HPDE6-E6E7 (cell line): ENCODE measurements around the gene ULK1.
A peak's percentile ranks its signal among the peaks of the same experiment; 100 is the strongest.
"Not testable (repeated sequence)": the region's sequence is repeated elsewhere in the genome, so short reads cannot be mapped to it uniquely, and the experiment has no call there.

Experiments
- DNase-seq: peaks from one replicate; pipeline ENCODE4 v3.0.0; 2011; ENCODE audit warnings: missing footprints; ENCODE audit errors: extremely low spot score

The ULK1 gene

GRCh38 chr12:131941987-131942341 is 47.5 kb downstream of the ULK1 start:
- DNase-seq = no peak

- no peak for DNase-seq
Observed at GRCh38 chr12:131942671-131943070, 48.2 kb downstream of the ULK1 start.

DNA sequence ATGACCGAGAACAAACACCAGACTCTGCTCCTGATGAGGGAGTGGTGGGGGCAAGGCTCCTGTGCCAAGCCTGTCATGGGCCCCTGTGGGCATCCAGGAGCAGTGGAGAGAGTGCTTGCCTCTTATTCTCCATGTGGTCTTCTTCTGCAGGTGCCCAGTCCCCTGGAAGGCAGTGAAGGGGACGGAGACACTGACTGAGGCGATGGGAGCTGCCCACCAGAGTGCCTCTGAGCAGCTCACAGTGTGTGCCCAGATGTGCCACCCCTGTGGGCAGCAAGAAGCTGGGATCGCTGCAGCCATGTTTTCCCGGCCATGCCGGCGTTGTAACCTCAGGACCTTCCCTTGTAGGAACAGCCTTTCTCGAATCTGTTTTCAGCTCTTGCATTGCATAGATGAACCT is 49.0 kb downstream of the ULK1 start:
- no peak for DNase-seq

DNA sequence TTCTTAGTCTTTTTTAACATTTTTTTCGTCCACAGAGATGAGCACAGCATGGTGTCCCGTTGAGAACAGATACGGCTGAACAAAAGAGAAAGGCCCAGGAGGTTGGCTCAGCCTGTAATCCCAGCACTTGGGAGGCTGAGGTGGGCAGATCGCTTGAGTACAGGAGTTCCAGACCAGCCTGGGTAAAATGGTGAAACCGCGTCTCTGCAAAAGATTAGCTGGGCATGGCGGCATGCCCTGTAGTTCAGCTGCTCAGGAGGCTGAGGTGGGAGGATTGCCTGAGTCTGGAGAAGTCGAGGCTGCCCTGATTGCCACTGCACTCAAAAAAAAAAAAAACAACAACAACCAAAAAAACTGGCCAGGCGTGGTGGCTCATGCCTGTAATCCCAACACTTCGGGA is 49.5 kb downstream of the ULK1 start:
- no peak for DNase-seq

DNA sequence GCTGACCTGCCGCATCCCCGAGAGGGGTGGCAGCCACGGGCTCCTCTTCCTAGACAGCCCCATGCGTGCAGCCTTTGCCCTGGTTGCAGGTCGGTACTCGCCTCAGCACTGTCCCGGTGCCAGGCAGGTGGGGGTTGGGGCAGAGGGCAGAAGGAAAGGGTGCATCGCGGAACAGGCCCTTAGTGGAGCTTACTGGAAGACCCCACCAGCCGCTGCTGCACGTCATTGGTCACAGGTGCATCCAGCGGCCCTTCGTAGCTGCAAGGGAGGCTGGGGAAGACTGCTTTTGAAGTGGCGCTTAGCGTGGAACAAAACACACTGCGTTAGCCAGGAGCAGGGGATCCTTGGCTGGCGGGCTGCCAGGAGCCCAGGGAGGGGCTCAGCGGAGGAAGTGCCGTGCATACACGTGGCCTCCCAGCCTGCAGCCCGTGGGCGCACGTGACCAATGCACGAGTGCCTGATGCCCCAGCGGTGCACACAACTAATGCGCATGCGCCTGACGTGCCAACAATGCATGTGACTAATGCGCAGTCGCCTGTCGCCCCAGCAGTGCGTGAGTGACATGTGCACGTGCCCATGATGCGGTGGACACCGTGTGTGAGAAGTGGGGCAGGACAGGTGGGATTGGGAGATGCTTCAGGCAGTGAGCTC is 50.3 kb downstream of the ULK1 start:
- DNase-seq = no peak

GRCh38 chr12:131946757-131947156 is 52.3 kb downstream of the ULK1 start:
- no peak for DNase-seq

DNA sequence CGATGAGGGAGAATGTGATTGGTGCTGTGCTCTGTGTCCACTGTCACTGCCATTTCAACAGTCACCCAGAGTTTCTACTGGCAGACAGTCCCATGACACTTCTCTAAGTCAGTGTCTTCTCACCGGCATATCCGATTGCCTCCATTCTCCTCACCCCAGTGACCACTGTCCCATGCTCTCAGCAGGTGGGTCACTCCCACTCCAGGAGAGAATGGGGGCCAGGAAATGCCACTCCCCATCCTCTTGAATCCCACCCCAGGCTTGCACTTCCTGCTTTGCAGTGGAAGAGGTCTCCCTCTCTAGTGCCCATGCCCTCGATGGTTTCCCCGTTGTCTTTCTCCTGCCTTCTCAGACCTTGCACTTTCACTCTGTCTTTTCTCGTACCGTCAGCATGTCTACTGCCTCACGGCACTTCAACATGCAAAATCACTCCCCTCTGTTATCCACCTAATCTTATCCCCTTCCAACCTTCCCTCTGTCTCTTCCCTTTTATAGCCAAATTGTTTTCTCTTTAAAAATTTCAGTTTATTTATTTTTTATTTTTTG is 53.1 kb downstream of the ULK1 start:
- DNase-seq = no peak

GRCh38 chr12:131948166-131948712 is 53.8 kb downstream of the ULK1 start:
- DNase-seq = no peak

DNA sequence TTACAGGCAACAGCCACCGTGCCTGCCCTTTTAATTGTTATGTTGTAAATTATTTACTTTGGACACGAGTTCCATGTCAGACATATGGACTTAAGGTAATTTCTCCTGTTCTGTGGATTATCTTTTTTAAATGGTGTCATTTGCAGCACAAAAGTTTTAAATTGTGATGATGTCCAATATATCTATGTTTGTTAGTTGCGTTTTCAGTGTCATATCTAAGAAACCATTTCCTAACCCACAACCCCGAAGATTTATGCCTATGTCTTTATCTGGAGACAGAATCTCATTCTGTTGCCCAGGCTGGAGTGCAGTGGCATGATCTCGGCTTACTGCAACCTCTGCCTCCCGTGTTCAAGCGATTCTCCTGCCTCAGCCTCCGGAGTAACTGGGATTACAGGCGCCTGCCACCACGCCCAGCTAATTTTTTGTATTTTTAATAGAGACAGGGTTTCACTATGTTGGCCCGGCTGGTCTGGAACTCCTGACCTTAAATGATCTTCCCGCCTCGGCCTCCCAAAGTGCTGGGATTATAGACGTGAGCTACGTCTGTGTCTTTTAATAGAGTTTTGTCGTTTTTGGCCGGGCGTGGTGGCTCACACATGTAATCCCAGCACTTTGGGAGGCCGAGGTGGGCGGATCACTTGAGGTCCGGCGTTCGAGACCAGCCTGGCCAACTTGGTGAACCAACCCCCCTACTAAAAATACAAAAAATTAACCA is 54.5 kb downstream of the ULK1 start:
- DNase-seq = not testable (repeated sequence)

DNA sequence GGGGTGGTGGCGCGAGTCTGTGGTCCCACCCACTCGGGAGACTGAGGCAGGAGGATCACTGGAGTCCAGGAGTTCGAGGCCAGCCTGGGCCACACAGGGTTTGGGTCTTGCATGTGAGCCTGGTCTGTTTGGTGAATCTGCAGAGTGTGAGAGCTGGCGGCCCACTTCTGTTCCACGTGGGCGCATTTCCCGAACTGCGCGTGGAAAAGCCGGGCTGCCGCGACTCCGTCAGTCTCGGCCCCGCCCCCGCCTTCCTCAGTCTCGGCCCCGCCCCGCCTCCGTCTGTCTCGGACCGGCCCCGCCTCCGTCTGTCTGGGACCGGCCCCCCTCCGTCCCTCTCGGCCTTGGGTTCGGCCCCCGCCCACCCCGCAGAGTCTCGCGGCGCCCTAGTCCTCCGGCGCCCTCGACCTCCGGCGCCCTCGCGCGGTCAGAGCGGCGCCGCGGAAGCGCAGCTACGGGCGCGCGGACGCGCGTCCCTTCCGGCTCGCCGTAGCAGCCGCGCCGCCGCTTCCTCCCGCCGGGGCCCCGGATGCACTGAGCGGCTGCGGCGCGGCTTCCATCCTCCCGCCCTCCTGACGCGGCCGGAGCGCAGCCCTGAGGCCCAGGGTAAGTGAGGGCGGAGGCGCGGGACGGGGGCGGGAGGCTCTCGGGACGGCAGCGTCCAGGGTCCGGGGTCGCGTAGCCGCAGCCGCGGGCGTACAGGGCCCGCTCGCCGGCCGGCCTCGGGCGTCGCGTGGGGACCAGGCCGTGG is 55.2 kb downstream of the ULK1 start, which contains the start of gene EP400:
TSS of gene EP400 (plus strand) at position 512 of the 751 bp plus-strand sequence. CDS start 10,678 bp downstream, outside the sequence.
- DNase-seq = peak; percentile 91

DNA sequence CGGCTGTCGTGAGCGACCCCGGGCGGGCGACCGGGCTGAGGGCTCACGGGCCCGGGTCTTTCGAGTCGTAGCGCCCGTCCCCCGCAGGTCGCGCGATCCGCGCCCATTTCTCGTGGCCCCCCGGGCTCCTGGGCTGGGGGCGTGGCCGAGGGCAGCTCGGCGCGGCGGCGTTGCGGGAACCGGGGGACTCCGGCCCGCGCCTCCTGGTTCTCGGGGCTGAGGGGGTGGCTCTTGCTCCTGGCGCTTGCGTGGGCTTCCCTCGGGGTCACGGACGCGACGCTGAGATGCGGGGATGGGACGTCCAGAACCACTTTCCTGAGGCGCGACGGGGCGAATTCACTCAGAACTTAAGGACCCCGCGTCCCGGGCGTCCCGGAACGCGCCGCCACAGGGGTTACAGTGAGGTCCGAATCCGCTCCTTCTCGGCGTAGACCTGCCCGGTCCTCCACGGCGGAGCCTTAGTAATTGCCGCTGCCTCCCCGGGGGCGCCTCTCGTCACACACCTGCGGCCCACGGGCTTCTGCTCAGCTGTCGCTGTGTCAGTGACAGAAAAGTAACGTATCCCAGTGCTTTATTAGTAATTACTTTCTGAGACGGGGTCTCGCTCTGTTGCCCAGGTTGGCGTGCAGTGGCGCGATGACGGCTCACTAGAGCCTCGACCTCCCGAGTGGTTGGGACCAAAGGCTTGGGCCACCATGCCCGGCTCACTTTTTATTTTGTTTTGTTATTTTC is 55.9 kb downstream of the ULK1 start:
- DNase-seq = no peak

- DNase-seq = not testable (repeated sequence)
Observed at GRCh38 chr12:131953810-131954209, 59.4 kb downstream of the ULK1 start.

DNA sequence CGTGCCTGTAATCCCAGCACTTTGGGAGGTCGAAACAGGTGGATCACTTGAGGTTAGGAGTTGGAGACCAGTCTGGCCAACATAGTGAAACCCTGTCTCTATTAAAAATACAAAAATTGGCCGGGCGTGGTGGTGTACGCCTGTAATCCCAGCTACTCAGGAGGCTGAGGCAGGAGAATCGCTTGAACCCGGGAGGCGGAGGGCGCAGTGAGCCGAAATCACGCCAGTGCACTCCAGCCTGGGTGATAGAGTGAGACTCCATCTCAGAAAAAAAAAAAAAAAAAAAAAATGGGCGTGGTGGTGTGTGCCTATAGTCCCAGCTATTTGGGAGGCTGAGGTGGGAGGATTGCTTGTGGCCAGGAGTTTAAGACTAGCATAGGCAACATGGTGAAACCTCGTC is 60.0 kb downstream of the ULK1 start:
- DNase-seq = not testable (repeated sequence)

GRCh38 chr12:131959116-131959515 is 64.7 kb downstream of the ULK1 start:
- DNase-seq = no peak

- no peak for DNase-seq
Observed at GRCh38 chr12:131959641-131960589, 65.5 kb downstream of the ULK1 start.

DNA sequence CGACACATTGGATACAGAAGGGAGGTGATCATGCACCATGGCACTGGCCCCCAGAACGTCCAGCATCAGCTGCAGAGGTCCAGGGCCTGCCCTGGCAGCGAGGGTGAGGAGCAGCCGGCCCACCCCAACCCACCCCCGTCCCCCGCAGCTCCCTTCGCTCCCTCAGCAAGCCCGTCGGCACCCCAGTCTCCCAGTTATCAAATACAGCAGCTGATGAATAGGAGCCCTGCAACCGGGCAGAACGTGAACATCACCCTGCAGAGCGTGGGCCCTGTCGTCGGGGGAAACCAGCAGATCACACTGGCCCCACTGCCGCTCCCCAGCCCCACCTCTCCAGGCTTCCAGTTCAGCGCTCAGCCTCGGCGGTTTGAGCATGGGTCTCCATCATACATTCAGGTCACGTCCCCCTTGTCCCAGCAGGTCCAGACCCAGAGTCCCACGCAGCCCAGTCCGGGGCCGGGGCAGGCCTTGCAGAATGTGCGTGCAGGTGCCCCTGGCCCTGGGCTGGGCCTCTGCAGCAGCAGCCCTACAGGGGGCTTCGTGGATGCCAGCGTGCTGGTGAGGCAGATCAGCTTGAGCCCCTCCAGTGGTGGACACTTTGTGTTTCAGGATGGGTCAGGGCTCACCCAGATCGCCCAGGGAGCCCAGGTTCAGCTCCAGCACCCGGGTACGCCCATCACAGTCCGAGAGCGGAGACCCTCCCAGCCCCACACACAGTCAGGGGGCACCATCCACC is 66.3 kb downstream of the ULK1 start:
- DNase-seq = not testable (repeated sequence)

DNA sequence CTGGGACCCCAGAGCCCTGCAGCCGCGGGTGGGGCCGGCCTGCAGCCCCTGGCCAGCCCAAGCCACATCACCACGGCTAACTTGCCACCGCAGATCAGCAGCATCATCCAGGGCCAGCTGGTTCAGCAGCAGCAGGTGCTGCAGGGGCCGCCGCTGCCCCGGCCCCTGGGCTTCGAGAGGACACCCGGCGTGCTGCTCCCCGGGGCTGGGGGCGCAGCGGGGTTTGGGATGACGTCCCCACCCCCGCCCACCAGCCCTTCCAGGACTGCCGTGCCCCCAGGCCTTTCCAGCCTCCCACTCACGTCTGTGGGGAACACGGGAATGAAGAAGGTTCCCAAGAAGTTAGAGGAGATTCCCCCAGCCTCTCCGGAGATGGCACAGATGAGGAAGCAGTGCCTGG is 66.9 kb downstream of the ULK1 start:
- not testable (repeated sequence) for DNase-seq

DNA sequence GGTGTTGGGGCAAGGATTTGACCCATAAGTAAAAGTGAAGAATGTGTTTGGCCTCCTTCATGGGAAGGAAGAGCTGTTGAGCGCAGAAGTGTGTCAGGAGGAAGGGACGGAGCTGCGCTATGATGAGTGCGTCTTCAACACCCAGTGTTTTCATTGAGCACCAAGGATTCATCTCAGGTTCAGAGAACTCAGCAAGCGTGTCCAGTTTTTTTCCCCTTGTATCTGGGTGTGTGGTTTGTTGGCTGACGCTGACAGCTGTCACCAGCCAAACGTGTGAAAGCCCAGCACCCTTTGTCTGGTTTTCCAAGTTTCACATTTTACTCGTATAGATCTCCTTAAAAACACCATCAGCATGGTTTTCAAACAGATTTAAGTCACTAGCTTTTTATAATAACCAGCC is 67.6 kb downstream of the ULK1 start:
- DNase-seq = no peak

DNA sequence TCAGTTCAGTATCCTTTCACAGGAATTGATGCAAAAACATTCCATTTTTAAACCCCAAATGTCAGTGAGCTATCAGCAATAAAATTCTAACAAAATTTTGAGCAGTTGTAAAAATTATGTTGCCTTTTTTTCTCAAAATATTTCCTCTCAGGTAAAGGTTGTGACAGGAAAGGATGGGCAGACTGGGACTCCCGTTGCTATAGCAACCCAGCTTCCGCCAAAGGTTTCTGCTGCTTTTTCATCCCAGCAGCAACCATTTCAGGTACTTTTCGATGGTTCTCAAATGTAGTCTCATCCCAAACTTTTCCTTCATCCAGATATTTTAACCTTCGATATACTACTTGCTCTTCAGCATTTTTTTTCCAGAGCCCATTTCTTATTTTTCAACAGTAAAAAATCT is 69.0 kb downstream of the ULK1 start:
- no peak for DNase-seq

GRCh38 chr12:131965073-131965472 is 70.7 kb downstream of the ULK1 start:
- DNase-seq = no peak
